ENCODE measurements around the gene ASNSD1. TPM values are rescaled to one million over a fixed set of nuclear protein-coding genes. Genes with fewer than 3 reads are reported as not detected.

Gene ASNSD1
- total RNA-seq: 34.6 and 39.9 TPM in 2 replicates

GRCh38 chr2:189661148-189661956 lies at the start of gene ASNSD1:
Gene ASNSD1 (plus strand): TSS chr2:189661459. CDS start chr2:189666133, 4,674 bp downstream.
- no peaks in the 10 kb centered on the region for H3K27me3 ChIP-seq (ENCODE audit: control insufficient read depth, insufficient read depth, low read length)
- peak; percentile 99 for DNase-seq (ENCODE audit: low read depth)
- H3K36me3 ChIP-seq (ENCODE audit: control insufficient read depth, insufficient read depth, low read length): no peaks in the 10 kb centered on the region
- peak within 1 kb of the TSS; percentile 98 for H3K4me3 ChIP-seq (ENCODE audit: low read depth, low read length)
- TF ChIP-seq CTCF (IDR thresholded peaks at IDR 0.05; ENCODE audit: insufficient read depth, low read length, poor library complexity, severe bottlenecking): peak; percentile 94

- H3K36me3 ChIP-seq (ENCODE audit: control insufficient read depth, insufficient read depth, low read length): no peaks in the 10 kb centered on the region
- no peaks in the 10 kb centered on the region for H3K27me3 ChIP-seq (ENCODE audit: control insufficient read depth, insufficient read depth, low read length)
- DNase-seq (ENCODE audit: low read depth): peak; percentile 29
- no peak overlapping the region for H3K4me3 ChIP-seq (ENCODE audit: low read depth, low read length)
- no peak for TF ChIP-seq CTCF (IDR thresholded peaks at IDR 0.05; ENCODE audit: insufficient read depth, low read length, poor library complexity, severe bottlenecking)
These were observed 48.1 kb upstream of the ASNSD1 start for GRCh38 chr2:189613077-189613636.

- TF ChIP-seq CTCF (IDR thresholded peaks at IDR 0.05; ENCODE audit: insufficient read depth, low read length, poor library complexity, severe bottlenecking): no peak
- Histone ChIP-seq H3K27me3 (ENCODE audit: control insufficient read depth, insufficient read depth, low read length) (no peaks in the 10 kb centered on the region), H3K4me3 (ENCODE audit: low read depth, low read length) (no peak overlapping the region), H3K36me3 (ENCODE audit: control insufficient read depth, insufficient read depth, low read length) (no peaks in the 10 kb centered on the region)
- no peak for DNase-seq (ENCODE audit: low read depth)
These were observed 47.4 kb upstream of the ASNSD1 start for GRCh38 chr2:189613650-189614420.

GRCh38 chr2:189614585-189614984 lies 46.7 kb upstream of the ASNSD1 start:
- no peaks in the 10 kb centered on the region for H3K27me3 ChIP-seq (ENCODE audit: control insufficient read depth, insufficient read depth, low read length)
- H3K36me3 ChIP-seq (ENCODE audit: control insufficient read depth, insufficient read depth, low read length): no peaks in the 10 kb centered on the region
- H3K4me3 ChIP-seq (ENCODE audit: low read depth, low read length): no peak overlapping the region
- no peak for TF ChIP-seq CTCF (IDR thresholded peaks at IDR 0.05; ENCODE audit: insufficient read depth, low read length, poor library complexity, severe bottlenecking)
- no peak for DNase-seq (ENCODE audit: low read depth)

- DNase-seq (ENCODE audit: low read depth): no peak
- no peak for TF ChIP-seq CTCF (IDR thresholded peaks at IDR 0.05; ENCODE audit: insufficient read depth, low read length, poor library complexity, severe bottlenecking)
- no peaks in the 10 kb centered on the region for H3K27me3 ChIP-seq (ENCODE audit: control insufficient read depth, insufficient read depth, low read length)
- no peaks in the 10 kb centered on the region for H3K36me3 ChIP-seq (ENCODE audit: control insufficient read depth, insufficient read depth, low read length)
- no peak overlapping the region for H3K4me3 ChIP-seq (ENCODE audit: low read depth, low read length)
These were observed 43.1 kb upstream of the ASNSD1 start for GRCh38 chr2:189618197-189618596.

All from kidney epithelial cell (primary cell).